Measurements from ENCODE around the gene NGFR. TPM values are rescaled to one million over a fixed set of nuclear protein-coding genes. Genes with fewer than 3 reads are reported as not detected.

NGFR gene
- total RNA-seq, 4 donors from 2014 or later = 6.5 to 44.6 (median 33.7) TPM

DNA sequence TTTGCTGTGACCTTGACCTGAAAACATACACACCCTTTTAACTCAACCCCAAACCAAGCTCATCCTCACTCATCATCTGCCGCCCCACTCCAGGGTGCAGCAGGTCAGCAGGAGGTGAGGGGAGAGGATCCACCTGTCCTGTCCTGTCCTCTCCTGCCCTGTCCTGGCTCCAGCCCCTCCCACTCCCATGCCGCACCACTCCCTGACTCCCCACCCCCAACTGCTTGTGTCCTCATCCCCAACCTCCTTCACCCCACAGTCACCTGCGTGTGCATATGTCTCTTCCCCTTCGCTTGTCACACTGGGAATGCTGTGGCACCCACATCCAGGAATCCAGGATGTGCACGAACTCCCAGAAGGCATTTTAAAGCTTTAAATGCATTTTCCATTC is 15.6 kb downstream of the NGFR start:
- ATAC-seq (ENCODE audit: low FRiP score) (no peak), DNase-seq (ENCODE audit: low spot score) (no peak)
- TF ChIP-seq, protein P1, sequence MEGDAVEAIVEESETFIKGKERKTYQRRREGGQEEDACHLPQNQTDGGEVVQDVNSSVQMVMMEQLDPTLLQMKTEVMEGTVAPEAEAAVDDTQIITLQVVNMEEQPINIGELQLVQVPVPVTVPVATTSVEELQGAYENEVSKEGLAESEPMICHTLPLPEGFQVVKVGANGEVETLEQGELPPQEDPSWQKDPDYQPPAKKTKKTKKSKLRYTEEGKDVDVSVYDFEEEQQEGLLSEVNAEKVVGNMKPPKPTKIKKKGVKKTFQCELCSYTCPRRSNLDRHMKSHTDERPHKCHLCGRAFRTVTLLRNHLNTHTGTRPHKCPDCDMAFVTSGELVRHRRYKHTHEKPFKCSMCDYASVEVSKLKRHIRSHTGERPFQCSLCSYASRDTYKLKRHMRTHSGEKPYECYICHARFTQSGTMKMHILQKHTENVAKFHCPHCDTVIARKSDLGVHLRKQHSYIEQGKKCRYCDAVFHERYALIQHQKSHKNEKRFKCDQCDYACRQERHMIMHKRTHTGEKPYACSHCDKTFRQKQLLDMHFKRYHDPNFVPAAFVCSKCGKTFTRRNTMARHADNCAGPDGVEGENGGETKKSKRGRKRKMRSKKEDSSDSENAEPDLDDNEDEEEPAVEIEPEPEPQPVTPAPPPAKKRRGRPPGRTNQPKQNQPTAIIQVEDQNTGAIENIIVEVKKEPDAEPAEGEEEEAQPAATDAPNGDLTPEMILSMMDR (IDR thresholded peaks at IDR 0.05) = no peak

GRCh38 chr17:49511810-49512209 is 16.7 kb downstream of the NGFR start:
- DNase-seq (ENCODE audit: low spot score) = no peak
- no peak for ATAC-seq (ENCODE audit: low FRiP score)
- TF ChIP-seq, protein P1 (IDR thresholded peaks at IDR 0.05) = no peak

GRCh38 chr17:49512296-49513043 is 17.4 kb downstream of the NGFR start:
- no peak for DNase-seq (ENCODE audit: low spot score)
- ATAC-seq (ENCODE audit: low FRiP score) = no peak
- TF ChIP-seq, protein P1 (IDR thresholded peaks at IDR 0.05) = no peak

- TF ChIP-seq, protein P1 (IDR thresholded peaks at IDR 0.05) = no peak
- no peak for DNase-seq (ENCODE audit: low spot score)
- ATAC-seq (ENCODE audit: low FRiP score) = no peak
Measured at GRCh38 chr17:49513044-49513395, 17.9 kb downstream of the NGFR start.

DNA sequence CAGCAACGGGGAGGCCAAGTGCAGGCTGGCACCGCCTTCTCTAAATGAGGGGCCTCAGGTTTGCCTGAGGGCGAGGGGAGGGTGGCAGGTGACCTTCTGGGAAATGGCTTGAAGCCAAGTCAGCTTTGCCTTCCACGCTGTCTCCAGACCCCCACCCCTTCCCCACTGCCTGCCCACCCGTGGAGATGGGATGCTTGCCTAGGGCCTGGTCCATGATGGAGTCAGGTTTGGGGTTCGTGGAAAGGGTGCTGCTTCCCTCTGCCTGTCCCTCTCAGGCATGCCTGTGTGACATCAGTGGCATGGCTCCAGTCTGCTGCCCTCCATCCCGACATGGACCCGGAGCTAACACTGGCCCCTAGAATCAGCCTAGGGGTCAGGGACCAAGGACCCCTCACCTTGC is 18.5 kb downstream of the NGFR start:
- no peak for ATAC-seq (ENCODE audit: low FRiP score)
- no peak for DNase-seq (ENCODE audit: low spot score)
- TF ChIP-seq, protein P1 (IDR thresholded peaks at IDR 0.05) = no peak

DNA sequence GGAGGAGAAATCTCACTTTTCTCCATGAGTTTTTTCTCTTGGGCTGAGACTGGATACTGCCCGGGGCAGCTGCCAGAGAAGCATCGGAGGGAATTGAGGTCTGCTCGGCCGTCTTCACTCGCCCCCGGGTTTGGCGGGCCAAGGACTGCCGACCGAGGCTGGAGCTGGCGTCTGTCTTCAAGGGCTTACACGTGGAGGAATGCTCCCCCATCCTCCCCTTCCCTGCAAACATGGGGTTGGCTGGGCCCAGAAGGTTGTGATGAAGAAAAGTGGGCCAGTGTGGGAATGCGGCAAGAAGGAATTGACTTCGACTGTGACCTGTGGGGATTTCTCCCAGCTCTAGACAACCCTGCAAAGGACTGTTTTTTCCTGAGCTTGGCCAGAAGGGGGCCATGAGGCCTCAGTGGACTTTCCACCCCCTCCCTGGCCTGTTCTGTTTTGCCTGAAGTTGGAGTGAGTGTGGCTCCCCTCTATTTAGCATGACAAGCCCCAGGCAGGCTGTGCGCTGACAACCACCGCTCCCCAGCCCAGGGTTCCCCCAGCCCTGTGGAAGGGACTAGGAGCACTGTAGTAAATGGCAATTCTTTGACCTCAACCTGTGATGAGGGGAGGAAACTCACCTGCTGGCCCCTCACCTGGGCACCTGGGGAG is 19.1 kb downstream of the NGFR start:
- DNase-seq (ENCODE audit: low spot score) (no peak), ATAC-seq (ENCODE audit: low FRiP score) (no peak)
- TF ChIP-seq, protein P1 (IDR thresholded peaks at IDR 0.05) = no peak

Data from omental fat pad (tissue), 4 donors.